ENCODE results near the gene ADAMTS13. TPM values are rescaled to one million over a fixed set of nuclear protein-coding genes. Genes with fewer than 3 reads are reported as not detected.

Gene ADAMTS13
- total and polyA plus RNA-seq, 4 experiments from 2014 or later = 1.5 to 1.7 TPM; not detected in 2

DNA sequence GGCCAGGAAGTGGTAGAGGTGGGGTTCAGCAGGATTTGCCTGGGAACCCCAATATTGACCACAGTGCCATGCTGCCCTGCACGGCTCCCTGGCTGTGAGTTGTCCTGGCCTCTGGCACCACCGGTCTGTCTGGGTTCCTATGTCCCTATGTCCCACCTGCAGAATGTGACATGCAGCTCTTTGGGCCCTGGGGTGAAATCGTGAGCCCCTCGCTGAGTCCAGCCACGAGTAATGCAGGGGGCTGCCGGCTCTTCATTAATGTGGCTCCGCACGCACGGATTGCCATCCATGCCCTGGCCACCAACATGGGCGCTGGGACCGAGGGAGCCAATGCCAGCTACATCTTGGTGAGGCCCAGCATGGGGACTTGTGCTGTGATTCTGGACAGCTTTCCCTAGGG, 35.6 kb downstream of the ADAMTS13 start:
- no peaks in the 10 kb centered on the region for H3K9me3 ChIP-seq (ENCODE audit: control insufficient read depth in 1 of 2, low read length in 2 of 2)
- H3K27me3 ChIP-seq (ENCODE audit: insufficient read depth, low read length) = no peaks in the 10 kb centered on the region
- ChIA-PET POLR2A (ENCODE audit: partially characterized antibody) (no interaction called here), CTCF (ENCODE audit: partially characterized antibody) (interaction anchor here (1.2 kb wide), 1 partner anchor 22 kb away, joined by 3 read pairs; the partner anchor contains the start of gene SLC2A6)
- peaks cover 0 to 4% of the 10 kb centered on the region in 2 donors for H3K36me3 Mint-ChIP-seq
- no peak overlapping the region for H3K4me3 ChIP-seq (ENCODE audit: low read length in 2 of 2)
- peaks cover 2 to 21% (median 6%) of the 10 kb centered on the region in 4 donors for H3K4me1 Mint-ChIP-seq
- no peaks in the 10 kb centered on the region for H3K9me3 Mint-ChIP-seq
- intact Hi-C loops (cut with micrococcal nuclease) = loop anchor here (2.0 kb wide), 1 partner anchor 109 kb away; the partner anchor contains the start of genes MED22 and RPL7A
- H3K4me1 ChIP-seq (ENCODE audit: insufficient read depth, low read length) = peaks cover 10% of the 10 kb centered on the region
- DNase-seq = no peak
- no peaks in the 10 kb centered on the region for H3K36me3 ChIP-seq (ENCODE audit: insufficient read depth, low read length)
- H3K27me3 Mint-ChIP-seq = no peaks in the 10 kb centered on the region
- no peak overlapping the region for H3K27ac ChIP-seq (ENCODE audit: low read depth, low read length)
- H3K27ac Mint-ChIP-seq = peak overlapping the region in 1 of 7 donors; percentile 30
- no peak overlapping the region for H3K4me3 Mint-ChIP-seq

DNA sequence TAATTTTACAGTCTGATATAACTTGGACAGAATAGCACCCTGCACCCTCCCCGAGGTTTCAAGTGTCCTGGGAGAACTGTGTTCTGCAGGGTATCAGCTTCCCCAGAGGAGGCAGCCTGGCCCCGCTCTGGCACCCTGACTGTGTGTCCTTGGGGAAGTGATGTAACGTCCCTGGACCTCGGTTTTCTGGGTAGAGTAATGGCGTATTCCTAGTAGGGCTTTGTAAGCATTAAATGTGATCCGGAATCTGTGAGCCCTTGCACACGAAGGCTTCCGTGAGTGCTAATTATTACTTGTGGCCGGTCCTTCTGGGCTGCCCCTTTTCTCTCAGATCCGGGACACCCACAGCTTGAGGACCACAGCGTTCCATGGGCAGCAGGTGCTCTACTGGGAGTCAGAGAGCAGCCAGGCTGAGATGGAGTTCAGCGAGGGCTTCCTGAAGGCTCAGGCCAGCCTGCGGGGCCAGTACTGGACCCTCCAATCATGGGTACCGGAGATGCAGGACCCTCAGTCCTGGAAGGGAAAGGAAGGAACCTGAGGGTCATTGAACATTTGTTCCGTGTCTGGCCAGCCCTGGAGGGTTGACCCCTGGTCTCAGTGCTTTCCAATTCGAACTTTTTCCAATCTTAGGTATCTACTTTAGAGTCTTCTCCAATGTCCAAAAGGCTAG, 36.6 kb downstream of the ADAMTS13 start:
- no peaks in the 10 kb centered on the region for H3K27me3 ChIP-seq (ENCODE audit: insufficient read depth, low read length)
- Mint-ChIP-seq H3K27ac (peak overlapping the region in 3 of 7 donors; percentile 93 to 96 (median 96)), H3K4me1 (peaks cover 2 to 21% (median 6%) of the 10 kb centered on the region in 4 donors), H3K27me3 (no peaks in the 10 kb centered on the region), H3K9me3 (no peaks in the 10 kb centered on the region), H3K36me3 (peaks cover 0 to 4% of the 10 kb centered on the region in 2 donors), H3K4me3 (peak overlapping the region; percentile 88 to 96 (median 92))
- H3K27ac ChIP-seq (ENCODE audit: low read depth, low read length) = peak overlapping the region; percentile 78
- POLR2A ChIA-PET (ENCODE audit: partially characterized antibody) = interaction anchor here (0.8 to 2.1 kb wide), 5 partner anchors 41 to 706 kb away, joined by 3 to 9 read pairs (median 4); partner anchors contain the start of genes MED22, REXO4, RNU6ATAC and RPL7A
- no peaks in the 10 kb centered on the region for H3K9me3 ChIP-seq (ENCODE audit: control insufficient read depth in 1 of 2, low read length in 2 of 2)
- H3K4me1 ChIP-seq (ENCODE audit: insufficient read depth, low read length) = peaks cover 10% of the 10 kb centered on the region
- DNase-seq = no peak
- no peaks in the 10 kb centered on the region for H3K36me3 ChIP-seq (ENCODE audit: insufficient read depth, low read length)
- CTCF ChIA-PET (ENCODE audit: partially characterized antibody) = interaction anchor here (1.2 to 2.3 kb wide), 2 partner anchors 21 to 272 kb away, joined by 3 to 10 read pairs; partner anchors contain the start of gene SLC2A6
- peak overlapping the region; percentile 36 to 87 for H3K4me3 ChIP-seq (ENCODE audit: low read length in 2 of 2)
- intact Hi-C loops (cut with micrococcal nuclease) = loop anchor here (1.0 to 2.0 kb wide), 3 partner anchors 21 to 110 kb away; partner anchors contain the start of genes MED22, REXO4, RPL7A and SLC2A6

DNA sequence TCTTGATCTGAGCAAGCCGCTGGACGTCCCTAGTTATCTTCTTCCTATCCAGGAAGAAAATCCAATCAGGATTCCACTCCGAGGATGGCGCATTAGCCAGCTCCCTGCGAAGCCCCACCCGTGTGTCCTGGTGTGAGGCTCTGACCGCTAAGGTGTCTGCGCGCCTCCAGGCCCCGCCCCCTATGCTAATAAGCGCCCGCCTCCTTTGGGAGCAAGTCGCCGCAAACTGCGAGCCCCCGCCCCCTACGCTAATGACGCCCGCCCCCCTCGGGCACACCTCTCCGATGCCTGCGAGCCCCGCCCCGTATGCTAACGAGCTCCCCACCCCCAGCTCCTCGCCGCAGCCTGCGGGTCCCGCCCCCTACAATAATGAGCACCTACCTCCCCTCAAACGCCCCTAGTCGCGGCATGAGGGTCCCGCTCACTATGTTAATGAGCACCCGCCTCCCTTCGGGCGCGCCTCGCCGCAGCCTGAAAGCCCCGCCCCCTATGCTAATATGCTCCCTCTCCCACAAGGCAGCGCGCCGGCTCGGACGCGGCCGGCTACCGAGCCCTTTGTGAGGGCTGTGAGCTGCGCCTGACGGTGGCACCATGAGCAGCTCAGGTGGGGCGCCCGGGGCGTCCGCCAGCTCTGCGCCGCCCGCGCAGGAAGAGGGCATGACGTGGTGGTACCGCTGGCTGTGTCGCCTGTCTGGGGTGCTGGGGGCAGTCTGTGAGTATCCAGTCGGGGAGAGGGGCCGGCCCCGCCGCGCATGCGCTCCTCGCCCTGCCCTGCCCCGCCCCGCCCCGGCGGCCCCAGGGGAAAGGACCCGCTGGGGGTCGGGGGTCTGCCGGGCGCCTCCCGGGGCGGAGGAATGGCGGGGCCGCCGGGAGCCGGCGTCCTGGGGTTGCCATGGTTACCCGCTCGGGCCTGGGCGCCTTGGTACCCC, 37.6 kb downstream of the ADAMTS13 start, which contains the start of gene CACFD1:
Gene CACFD1, plus strand, starts transcription at position 503 of the 929 bp plus-strand sequence. Its CDS starts 89 bp downstream, at position 592.
- peaks cover 0 to 4% of the 10 kb centered on the region in 2 donors for H3K36me3 Mint-ChIP-seq
- H3K4me1 Mint-ChIP-seq = peaks cover 2 to 21% (median 6%) of the 10 kb centered on the region in 4 donors
- Histone ChIP-seq H3K27me3 (ENCODE audit: insufficient read depth, low read length) (no peaks in the 10 kb centered on the region), H3K4me1 (ENCODE audit: insufficient read depth, low read length) (peaks cover 10% of the 10 kb centered on the region), H3K27ac (ENCODE audit: low read depth, low read length) (peak within 1 kb of the TSS; percentile 78), H3K36me3 (ENCODE audit: insufficient read depth, low read length) (no peaks in the 10 kb centered on the region), H3K4me3 (ENCODE audit: low read length in 2 of 2) (peak within 1 kb of the TSS; percentile 36 to 87), H3K9me3 (ENCODE audit: control insufficient read depth in 1 of 2, low read length in 2 of 2) (no peaks in the 10 kb centered on the region)
- no peaks in the 10 kb centered on the region for H3K27me3 Mint-ChIP-seq
- peak; percentile 87 to 95 (median 88) for DNase-seq
- CTCF ChIA-PET (ENCODE audit: partially characterized antibody) = interaction anchor here (1.2 to 2.3 kb wide), 2 partner anchors 25 to 273 kb away, joined by 3 to 10 read pairs; no protein-coding TSS in a partner anchor
- intact Hi-C loops (cut with micrococcal nuclease) = loop anchor here (1.0 to 2.0 kb wide), 3 partner anchors 20 to 111 kb away; partner anchors contain the start of genes MED22, REXO4, RPL7A and SLC2A6
- H3K4me3 Mint-ChIP-seq = peak within 1 kb of the TSS; percentile 88 to 96 (median 92)
- no peaks in the 10 kb centered on the region for H3K9me3 Mint-ChIP-seq
- H3K27ac Mint-ChIP-seq = peak within 1 kb of the TSS; percentile 93 to 97 (median 95)
- POLR2A ChIA-PET (ENCODE audit: partially characterized antibody) = interaction anchor here (0.6 to 2.1 kb wide), 7 partner anchors 19 to 705 kb away, joined by 3 to 9 read pairs (median 4); partner anchors contain the start of genes MED22, REXO4, RNU6ATAC and RPL7A

DNA sequence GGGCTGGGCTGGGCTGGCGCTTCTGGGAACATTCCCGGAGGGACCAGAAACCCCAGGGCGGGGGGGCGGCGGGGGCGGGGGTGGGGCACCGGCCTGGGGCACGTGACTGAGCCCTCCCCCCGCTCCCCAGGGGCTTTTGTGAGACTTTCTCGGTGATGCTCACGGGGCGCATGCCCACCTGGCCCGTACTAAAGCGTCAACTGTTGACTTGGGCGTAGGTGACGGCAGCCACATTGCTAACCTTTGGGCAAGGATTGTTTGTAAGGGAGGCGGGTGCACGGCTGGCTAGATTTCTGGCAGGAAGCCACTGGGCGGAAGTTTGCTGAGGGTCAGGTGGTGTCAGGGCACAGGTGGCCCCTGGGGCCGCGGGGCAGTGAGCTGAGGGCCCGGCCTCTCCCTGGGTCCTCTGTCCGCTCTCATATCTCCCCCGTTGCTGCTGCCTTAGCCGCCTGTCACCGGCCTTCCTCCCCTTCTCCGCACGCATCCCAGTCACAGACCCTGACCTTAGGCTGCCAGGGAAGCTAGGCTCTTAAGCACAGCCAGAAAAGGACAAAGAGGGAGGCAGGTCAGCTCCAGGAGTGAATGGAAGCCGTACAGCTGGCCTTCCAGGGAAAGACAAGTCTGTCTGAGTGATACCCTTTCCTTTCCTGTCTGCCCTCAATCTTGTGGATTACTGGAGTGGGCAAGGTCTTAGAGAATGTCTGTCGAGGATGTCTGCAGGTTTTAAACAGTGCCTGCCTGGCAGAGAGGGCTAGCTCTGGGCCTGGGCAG, 38.4 kb downstream of the ADAMTS13 start:
- peak overlapping the region; percentile 78 for H3K27ac ChIP-seq (ENCODE audit: low read depth, low read length)
- POLR2A ChIA-PET (ENCODE audit: partially characterized antibody) = interaction anchor here (0.6 to 2.1 kb wide), 6 partner anchors 18 to 327 kb away, joined by 3 to 9 read pairs (median 5); partner anchors contain the start of genes MED22, REXO4, RPL7A and SLC2A6

DNA sequence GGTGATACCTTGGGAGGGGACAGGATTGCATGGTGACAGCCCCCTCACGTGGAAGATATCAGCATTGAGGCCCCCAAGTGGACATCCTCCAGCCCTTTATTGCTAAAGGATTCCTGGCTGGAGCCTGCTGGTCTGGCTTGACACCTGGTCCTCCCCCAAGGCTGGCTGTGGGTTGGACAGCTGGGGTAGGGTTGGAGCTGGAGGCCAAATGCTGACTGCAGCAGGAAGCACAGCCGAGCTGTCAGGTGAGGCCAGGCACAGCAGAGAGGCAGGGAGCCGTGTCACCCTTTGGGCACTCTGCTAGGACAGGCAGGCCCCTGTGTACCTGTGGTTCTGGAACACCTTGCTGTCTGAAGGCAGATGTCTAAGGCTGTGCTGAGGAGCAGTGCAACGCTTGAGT, 39.8 kb downstream of the ADAMTS13 start:
- peaks cover 0 to 4% of the 10 kb centered on the region in 2 donors for H3K36me3 Mint-ChIP-seq
- peak in 1 of 5 donors; percentile 32 for DNase-seq
- peak overlapping the region in 2 of 7 donors; percentile 88 to 96 for H3K27ac Mint-ChIP-seq
- H3K9me3 ChIP-seq (ENCODE audit: control insufficient read depth in 1 of 2, low read length in 2 of 2) = no peaks in the 10 kb centered on the region
- H3K36me3 ChIP-seq (ENCODE audit: insufficient read depth, low read length) = no peaks in the 10 kb centered on the region
- H3K27me3 ChIP-seq (ENCODE audit: insufficient read depth, low read length) = no peaks in the 10 kb centered on the region
- intact Hi-C loops (cut with micrococcal nuclease) = no loop called here
- no peak overlapping the region for H3K27ac ChIP-seq (ENCODE audit: low read depth, low read length)
- CTCF ChIA-PET (ENCODE audit: partially characterized antibody) = no interaction called here
- no peaks in the 10 kb centered on the region for H3K27me3 Mint-ChIP-seq
- peaks cover 10% of the 10 kb centered on the region for H3K4me1 ChIP-seq (ENCODE audit: insufficient read depth, low read length)
- H3K9me3 Mint-ChIP-seq = no peaks in the 10 kb centered on the region
- POLR2A ChIA-PET (ENCODE audit: partially characterized antibody) = no interaction called here
- no peak overlapping the region for H3K4me3 ChIP-seq (ENCODE audit: low read length in 2 of 2)
- peaks cover 2 to 21% (median 6%) of the 10 kb centered on the region in 4 donors for H3K4me1 Mint-ChIP-seq
- H3K4me3 Mint-ChIP-seq = peak overlapping the region in 1 of 8 donors; percentile 62

More for the DNA sequence above, 38.4 kb downstream of the ADAMTS13 start:
- peak in 2 of 5 donors; percentile 48 to 81 for DNase-seq
- no peaks in the 10 kb centered on the region for H3K27me3 ChIP-seq (ENCODE audit: insufficient read depth, low read length)
- Mint-ChIP-seq H3K36me3 (peaks cover 0 to 4% of the 10 kb centered on the region in 2 donors), H3K9me3 (no peaks in the 10 kb centered on the region), H3K27me3 (no peaks in the 10 kb centered on the region), H3K4me1 (peaks cover 2 to 21% (median 6%) of the 10 kb centered on the region in 4 donors), H3K4me3 (peak overlapping the region; percentile 39 to 83 (median 76)), H3K27ac (peak overlapping the region; percentile 82 to 96 (median 87))
- H3K36me3 ChIP-seq (ENCODE audit: insufficient read depth, low read length) = no peaks in the 10 kb centered on the region
- CTCF ChIA-PET (ENCODE audit: partially characterized antibody) = interaction anchor here (1.2 to 2.3 kb wide), 2 partner anchors 24 to 274 kb away, joined by 3 to 10 read pairs; no protein-coding TSS in a partner anchor
- intact Hi-C loops (cut with micrococcal nuclease) = no loop called here
- peaks cover 10% of the 10 kb centered on the region for H3K4me1 ChIP-seq (ENCODE audit: insufficient read depth, low read length)
- no peak overlapping the region for H3K4me3 ChIP-seq (ENCODE audit: low read length in 2 of 2)
- no peaks in the 10 kb centered on the region for H3K9me3 ChIP-seq (ENCODE audit: control insufficient read depth in 1 of 2, low read length in 2 of 2)

DNA sequence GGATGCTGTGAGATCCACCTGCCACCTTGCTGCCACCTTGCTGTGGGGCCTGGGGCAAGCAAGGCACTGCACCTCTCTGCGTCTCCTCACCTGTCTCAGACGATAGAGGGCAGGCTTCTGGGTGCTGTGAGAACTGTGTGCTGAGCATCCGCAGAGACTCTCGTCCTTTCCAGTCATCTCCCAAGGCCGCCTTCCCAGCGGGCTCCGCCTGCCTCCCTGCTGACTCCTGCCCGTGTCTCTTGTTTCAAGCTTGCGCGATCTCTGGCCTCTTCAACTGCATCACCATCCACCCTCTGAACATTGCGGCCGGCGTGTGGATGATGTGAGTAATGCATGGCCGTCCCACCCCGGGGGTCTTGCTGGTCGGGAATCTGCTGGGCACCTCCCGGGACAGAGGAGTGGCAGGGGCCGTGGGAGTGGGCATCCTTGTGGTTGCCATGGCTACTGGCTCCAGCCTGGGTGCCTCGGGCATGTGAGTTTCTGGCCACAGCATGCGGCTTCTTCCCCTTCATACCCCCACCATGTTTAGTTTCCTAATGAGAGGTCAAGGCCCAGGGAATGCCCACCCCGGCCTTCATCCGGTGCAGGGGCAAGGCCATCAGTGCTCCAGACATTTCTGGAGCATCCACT, 41.2 kb downstream of the ADAMTS13 start:
- H3K4me1 ChIP-seq (ENCODE audit: insufficient read depth, low read length) = peaks cover 10% of the 10 kb centered on the region
- Mint-ChIP-seq H3K4me3 (peak overlapping the region in 1 of 8 donors; percentile 25), H3K9me3 (no peaks in the 10 kb centered on the region), H3K27me3 (no peaks in the 10 kb centered on the region), H3K27ac (peak overlapping the region in 2 of 7 donors; percentile 23 to 49), H3K36me3 (peaks cover 0 to 4% of the 10 kb centered on the region in 2 donors), H3K4me1 (peaks cover 2 to 21% (median 6%) of the 10 kb centered on the region in 4 donors)
- H3K9me3 ChIP-seq (ENCODE audit: control insufficient read depth in 1 of 2, low read length in 2 of 2) = no peaks in the 10 kb centered on the region
- intact Hi-C loops (cut with micrococcal nuclease) = no loop called here
- no peak overlapping the region for H3K4me3 ChIP-seq (ENCODE audit: low read length in 2 of 2)
- DNase-seq = peak in 1 of 5 donors; percentile 30
- H3K36me3 ChIP-seq (ENCODE audit: insufficient read depth, low read length) = no peaks in the 10 kb centered on the region
- ChIA-PET POLR2A (ENCODE audit: partially characterized antibody) (no interaction called here), CTCF (ENCODE audit: partially characterized antibody) (no interaction called here)
- H3K27me3 ChIP-seq (ENCODE audit: insufficient read depth, low read length) = no peaks in the 10 kb centered on the region
- no peak overlapping the region for H3K27ac ChIP-seq (ENCODE audit: low read depth, low read length)

Measured in CD4-positive, alpha-beta memory T cell (primary cell).